SK-N-SH treated with all-trans-retinoic acid at 6 μM for 48 hours (cell line): ENCODE data around the gene SLC22A23.

ENCODE experiments used
- ATAC-seq: fragments of 200-7000 bp; cut with Tn5 transposase; 3 replicates; pipeline ENCODE4 v1.9.1; 2020; ENCODE audit warnings: mild to moderate bottlenecking, moderate library complexity
- ARNTL ChIP-seq: fragments of 450-650 bp; formaldehyde crosslinking; IDR thresholded peaks from 2 replicates; pipeline ENCODE4 v1.5.0; 2020; ENCODE audit warnings: low read depth, mild to moderate bottlenecking, moderate library complexity, borderline replicate concordance
- BACH2 ChIP-seq: fragments of 250-450 bp; sonication (Bioruptor Pico); IDR thresholded peaks from 2 replicates; pipeline ENCODE4 v1.9.0; 2021; ENCODE audit warnings: mild to moderate bottlenecking, borderline replicate concordance
- ESRRG ChIP-seq: fragments of 250-450 bp; sonication (Bioruptor Pico); IDR thresholded peaks from 2 replicates; pipeline ENCODE4 v1.6.1; 2021; ENCODE audit warnings: mild to moderate bottlenecking
- GLIS3 ChIP-seq: fragments of 250-450 bp; sonication (Bioruptor Pico); IDR thresholded peaks from 2 replicates; pipeline ENCODE4 v1.5.0; 2020; ENCODE audit warnings: mild to moderate bottlenecking, moderate library complexity
- ISL1 ChIP-seq: fragments of 250-450 bp; sonication (Bioruptor Pico); IDR thresholded peaks from 2 replicates; pipeline ENCODE4 v2.1.2; 2022; ENCODE audit warnings: mild to moderate bottlenecking, moderate library complexity
- OSR1 ChIP-seq: fragments of 250-450 bp; sonication (Bioruptor Pico); IDR thresholded peaks from 2 replicates; pipeline ENCODE4 v1.8.0; 2022; ENCODE audit warnings: moderate library complexity, mild to moderate bottlenecking, inconsistent platforms
- PATZ1 ChIP-seq: fragments of 250-450 bp; sonication (Bioruptor Pico); IDR thresholded peaks from 2 replicates; pipeline ENCODE4 v1.8.0; 2020; ENCODE audit warnings: mild to moderate bottlenecking, moderate library complexity, borderline replicate concordance
- PPARA ChIP-seq: fragments of 250-450 bp; sonication (Bioruptor Pico); IDR thresholded peaks from 2 replicates; pipeline ENCODE4 v1.5.0; 2020; ENCODE audit warnings: mild to moderate bottlenecking, borderline replicate concordance
- RARB ChIP-seq: fragments of 250-450 bp; sonication (Bioruptor Pico); IDR thresholded peaks from 2 replicates; pipeline ENCODE4 v1.8.0; 2021; ENCODE audit warnings: mild to moderate bottlenecking, moderate library complexity
- SNAI2 ChIP-seq: fragments of 250-450 bp; sonication (Bioruptor Pico); IDR thresholded peaks from 2 replicates; pipeline ENCODE4 v1.5.0; 2020; ENCODE audit warnings: mild to moderate bottlenecking, moderate library complexity
- TCF4 ChIP-seq: fragments of 250-450 bp; sonication (Bioruptor Pico); IDR thresholded peaks from 2 replicates; pipeline ENCODE4 v1.8.0; 2021; ENCODE audit warnings: mild to moderate bottlenecking, moderate library complexity, borderline replicate concordance
- TOX ChIP-seq: fragments of 250-450 bp; sonication (Bioruptor Pico); IDR thresholded peaks from 2 replicates; pipeline ENCODE4 v1.8.0; 2021; ENCODE audit warnings: mild to moderate bottlenecking, moderate library complexity, borderline replicate concordance
- ZC3H10 ChIP-seq: fragments of 250-450 bp; sonication (Bioruptor Pico); IDR thresholded peaks from 2 replicates; pipeline ENCODE4 v1.5.1; 2021; ENCODE audit warnings: mild to moderate bottlenecking, moderate library complexity
- ZFP3 ChIP-seq: fragments of 250-450 bp; sonication (Bioruptor Pico); IDR thresholded peaks from 2 replicates; pipeline ENCODE4 v1.5.0; 2020; ENCODE audit warnings: mild to moderate bottlenecking, moderate library complexity
- ZFP30 ChIP-seq: fragments of 450-650 bp; formaldehyde crosslinking; IDR thresholded peaks from 2 replicates; pipeline ENCODE4 v1.5.0; 2022; ENCODE audit warnings: mild to moderate bottlenecking, moderate library complexity
- ZNF565 ChIP-seq: fragments of 450-650 bp; formaldehyde crosslinking; conservative IDR thresholded peaks from 2 replicates; pipeline ENCODE4 v1.5.0; 2020; ENCODE audit warnings: low read depth, mild to moderate bottlenecking, moderate library complexity
- ZNF70 ChIP-seq: fragments of 450-650 bp; formaldehyde crosslinking; IDR thresholded peaks from 2 replicates; pipeline ENCODE4 v1.5.0; 2020; ENCODE audit warnings: mild to moderate bottlenecking, moderate library complexity
- ZNF8 ChIP-seq: fragments of 450-650 bp; formaldehyde crosslinking; IDR thresholded peaks from 2 replicates; pipeline ENCODE4 v1.5.0; 2020; ENCODE audit warnings: mild to moderate bottlenecking, moderate library complexity
- TF ChIP-seq, protein P1 (sequence below): fragments of 250-450 bp; sonication (Bioruptor Pico); IDR thresholded peaks from 2 replicates; pipeline ENCODE4 v1.8.0; 2021; ENCODE audit warnings: low read depth, mild to moderate bottlenecking, moderate library complexity, borderline replicate concordance
- TF ChIP-seq, protein P2 (sequence below): fragments of 250-450 bp; sonication (Bioruptor Pico); IDR thresholded peaks from 2 replicates; pipeline ENCODE4 v1.5.1; 2021; ENCODE audit warnings: mild to moderate bottlenecking, moderate library complexity
- TF ChIP-seq, protein P3 (sequence below): fragments of 250-450 bp; sonication (Bioruptor Pico); IDR thresholded peaks from 2 replicates; pipeline ENCODE4 v1.5.0; 2020; ENCODE audit warnings: mild to moderate bottlenecking, moderate library complexity

The SLC22A23 gene

DNA sequence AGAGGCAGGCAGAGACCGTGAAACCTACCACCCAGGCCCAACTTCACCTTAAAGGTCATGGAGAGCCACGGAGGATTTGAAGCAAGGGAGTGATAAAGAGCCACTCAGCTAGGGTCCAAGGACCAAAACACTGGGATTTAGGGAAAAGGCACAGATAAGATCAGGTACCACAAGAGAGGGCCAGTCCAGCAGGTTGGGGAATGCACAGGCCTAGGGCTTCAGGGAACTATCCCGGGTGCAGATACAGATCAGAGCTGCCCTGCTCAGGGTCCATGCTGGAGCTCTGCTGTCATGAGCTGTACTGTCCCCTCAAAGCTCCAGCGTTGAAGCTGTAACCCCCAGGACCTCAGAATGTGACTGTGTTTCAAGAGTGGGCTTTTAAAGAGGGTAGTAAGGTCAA lies 16.9 kb downstream of the SLC22A23 start:
- TF ChIP-seq TOX, result no peak
- no peak for TF ChIP-seq ZNF565
- TF ChIP-seq PPARA, result no peak
- TF ChIP-seq OSR1 (CRISPR knock-in tag), result no peak
- TF ChIP-seq RARB (CRISPR knock-in tag), result no peak
- no peak for TF ChIP-seq ZNF70 (CRISPR knock-in tag)
- no peak for TF ChIP-seq SNAI2 (CRISPR knock-in tag)
- no peak for TF ChIP-seq GLIS3 (CRISPR knock-in tag)
- no peak for TF ChIP-seq PATZ1 (CRISPR knock-in tag)
- TF ChIP-seq, protein P1, sequence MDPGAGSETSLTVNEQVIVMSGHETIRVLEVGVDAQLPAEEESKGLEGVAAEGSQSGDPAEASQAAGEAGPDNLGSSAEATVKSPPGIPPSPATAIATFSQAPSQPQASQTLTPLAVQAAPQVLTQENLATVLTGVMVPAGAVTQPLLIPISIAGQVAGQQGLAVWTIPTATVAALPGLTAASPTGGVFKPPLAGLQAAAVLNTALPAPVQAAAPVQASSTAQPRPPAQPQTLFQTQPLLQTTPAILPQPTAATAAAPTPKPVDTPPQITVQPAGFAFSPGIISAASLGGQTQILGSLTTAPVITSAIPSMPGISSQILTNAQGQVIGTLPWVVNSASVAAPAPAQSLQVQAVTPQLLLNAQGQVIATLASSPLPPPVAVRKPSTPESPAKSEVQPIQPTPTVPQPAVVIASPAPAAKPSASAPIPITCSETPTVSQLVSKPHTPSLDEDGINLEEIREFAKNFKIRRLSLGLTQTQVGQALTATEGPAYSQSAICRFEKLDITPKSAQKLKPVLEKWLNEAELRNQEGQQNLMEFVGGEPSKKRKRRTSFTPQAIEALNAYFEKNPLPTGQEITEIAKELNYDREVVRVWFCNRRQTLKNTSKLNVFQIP (CRISPR knock-in tag), result no peak
- TF ChIP-seq ZNF8 (CRISPR knock-in tag), result no peak
- ATAC-seq, result no peak

DNA sequence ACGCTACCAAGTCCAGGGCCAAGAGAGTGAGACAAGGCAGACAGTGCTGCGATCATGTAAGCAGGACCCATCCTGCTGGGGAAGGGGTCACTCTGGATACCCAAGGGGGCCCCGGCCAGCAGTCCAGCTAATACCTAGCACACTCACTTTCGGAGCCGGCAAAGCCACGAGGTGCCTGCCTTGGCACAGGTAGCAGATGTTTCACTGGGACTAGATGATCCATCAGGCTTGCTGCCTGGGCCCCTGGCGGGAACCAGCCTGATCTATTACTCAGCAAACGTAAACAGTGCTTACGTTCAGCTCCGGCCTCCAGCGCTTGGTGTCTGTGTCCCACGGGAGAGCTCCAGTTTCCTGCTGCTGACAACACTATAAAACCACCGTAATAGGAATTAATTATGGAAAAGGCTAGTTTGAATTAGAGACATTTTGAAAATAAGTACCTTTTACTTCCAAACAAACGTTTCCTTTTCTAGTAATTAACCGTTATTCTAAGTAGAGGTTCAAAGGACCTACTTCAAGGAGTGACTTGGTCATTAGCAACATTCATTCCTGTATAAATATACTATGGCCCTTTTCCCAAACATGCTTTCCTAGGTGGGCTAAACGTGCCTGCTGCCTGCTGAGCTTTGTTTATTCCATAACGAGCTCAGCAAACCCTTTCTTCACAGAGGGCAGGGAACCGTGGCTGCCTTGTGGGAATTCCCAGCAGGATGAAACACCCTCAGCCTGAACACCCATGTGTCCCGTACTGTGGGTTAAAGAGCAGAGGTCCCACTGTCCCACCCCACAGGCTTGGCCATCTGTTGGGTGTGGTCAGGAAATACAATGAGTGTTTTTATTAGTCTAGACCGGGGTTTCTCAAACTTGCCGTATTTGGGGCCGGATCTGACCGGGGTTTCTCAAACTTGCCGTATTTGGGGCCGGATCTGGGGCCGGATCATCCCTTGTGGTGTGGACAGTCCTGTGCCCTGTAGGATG lies 18.4 kb downstream of the SLC22A23 start:
- no peak for TF ChIP-seq ZNF8 (CRISPR knock-in tag)
- no peak for TF ChIP-seq BACH2 (CRISPR knock-in tag)
- TF ChIP-seq ZC3H10 (CRISPR knock-in tag), result no peak
- TF ChIP-seq, protein P1 (CRISPR knock-in tag), result no peak
- TF ChIP-seq, protein P2, sequence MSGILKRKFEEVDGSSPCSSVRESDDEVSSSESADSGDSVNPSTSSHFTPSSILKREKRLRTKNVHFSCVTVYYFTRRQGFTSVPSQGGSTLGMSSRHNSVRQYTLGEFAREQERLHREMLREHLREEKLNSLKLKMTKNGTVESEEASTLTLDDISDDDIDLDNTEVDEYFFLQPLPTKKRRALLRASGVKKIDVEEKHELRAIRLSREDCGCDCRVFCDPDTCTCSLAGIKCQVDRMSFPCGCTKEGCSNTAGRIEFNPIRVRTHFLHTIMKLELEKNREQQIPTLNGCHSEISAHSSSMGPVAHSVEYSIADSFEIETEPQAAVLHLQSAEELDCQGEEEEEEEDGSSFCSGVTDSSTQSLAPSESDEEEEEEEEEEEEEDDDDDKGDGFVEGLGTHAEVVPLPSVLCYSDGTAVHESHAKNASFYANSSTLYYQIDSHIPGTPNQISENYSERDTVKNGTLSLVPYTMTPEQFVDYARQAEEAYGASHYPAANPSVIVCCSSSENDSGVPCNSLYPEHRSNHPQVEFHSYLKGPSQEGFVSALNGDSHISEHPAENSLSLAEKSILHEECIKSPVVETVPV (CRISPR knock-in tag), result no peak
- TF ChIP-seq OSR1 (CRISPR knock-in tag), result no peak
- TF ChIP-seq ISL1 (CRISPR knock-in tag), result no peak
- no peak for TF ChIP-seq TCF4 (CRISPR knock-in tag)
- TF ChIP-seq TOX, result no peak
- no peak for TF ChIP-seq PPARA
- no peak for TF ChIP-seq RARB (CRISPR knock-in tag)
- no peak for TF ChIP-seq ESRRG (CRISPR knock-in tag)
- TF ChIP-seq ZFP3, result no peak
- TF ChIP-seq PATZ1 (CRISPR knock-in tag), result no peak
- TF ChIP-seq, protein P3, sequence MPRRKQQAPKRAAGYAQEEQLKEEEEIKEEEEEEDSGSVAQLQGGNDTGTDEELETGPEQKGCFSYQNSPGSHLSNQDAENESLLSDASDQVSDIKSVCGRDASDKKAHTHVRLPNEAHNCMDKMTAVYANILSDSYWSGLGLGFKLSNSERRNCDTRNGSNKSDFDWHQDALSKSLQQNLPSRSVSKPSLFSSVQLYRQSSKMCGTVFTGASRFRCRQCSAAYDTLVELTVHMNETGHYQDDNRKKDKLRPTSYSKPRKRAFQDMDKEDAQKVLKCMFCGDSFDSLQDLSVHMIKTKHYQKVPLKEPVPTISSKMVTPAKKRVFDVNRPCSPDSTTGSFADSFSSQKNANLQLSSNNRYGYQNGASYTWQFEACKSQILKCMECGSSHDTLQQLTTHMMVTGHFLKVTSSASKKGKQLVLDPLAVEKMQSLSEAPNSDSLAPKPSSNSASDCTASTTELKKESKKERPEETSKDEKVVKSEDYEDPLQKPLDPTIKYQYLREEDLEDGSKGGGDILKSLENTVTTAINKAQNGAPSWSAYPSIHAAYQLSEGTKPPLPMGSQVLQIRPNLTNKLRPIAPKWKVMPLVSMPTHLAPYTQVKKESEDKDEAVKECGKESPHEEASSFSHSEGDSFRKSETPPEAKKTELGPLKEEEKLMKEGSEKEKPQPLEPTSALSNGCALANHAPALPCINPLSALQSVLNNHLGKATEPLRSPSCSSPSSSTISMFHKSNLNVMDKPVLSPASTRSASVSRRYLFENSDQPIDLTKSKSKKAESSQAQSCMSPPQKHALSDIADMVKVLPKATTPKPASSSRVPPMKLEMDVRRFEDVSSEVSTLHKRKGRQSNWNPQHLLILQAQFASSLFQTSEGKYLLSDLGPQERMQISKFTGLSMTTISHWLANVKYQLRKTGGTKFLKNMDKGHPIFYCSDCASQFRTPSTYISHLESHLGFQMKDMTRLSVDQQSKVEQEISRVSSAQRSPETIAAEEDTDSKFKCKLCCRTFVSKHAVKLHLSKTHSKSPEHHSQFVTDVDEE (CRISPR knock-in tag), result no peak
- no peak for TF ChIP-seq SNAI2 (CRISPR knock-in tag)
- no peak for TF ChIP-seq ZNF70 (CRISPR knock-in tag)
- TF ChIP-seq ZFP30 (CRISPR knock-in tag), result no peak
- TF ChIP-seq ARNTL (CRISPR knock-in tag), result no peak
- TF ChIP-seq GLIS3 (CRISPR knock-in tag), result no peak
- no peak for ATAC-seq
